ENCODE results near the gene FOXD2. TPM values are rescaled to one million over a fixed set of nuclear protein-coding genes. Genes with fewer than 3 reads are reported as not detected.
"Not testable (repeated sequence)": the region's sequence is repeated elsewhere in the genome, so short reads cannot be mapped to it uniquely, and the experiment has no call there.

FOXD2 gene
- total RNA-seq, 1 donor from 2014 or later = 0.27 TPM

DNA sequence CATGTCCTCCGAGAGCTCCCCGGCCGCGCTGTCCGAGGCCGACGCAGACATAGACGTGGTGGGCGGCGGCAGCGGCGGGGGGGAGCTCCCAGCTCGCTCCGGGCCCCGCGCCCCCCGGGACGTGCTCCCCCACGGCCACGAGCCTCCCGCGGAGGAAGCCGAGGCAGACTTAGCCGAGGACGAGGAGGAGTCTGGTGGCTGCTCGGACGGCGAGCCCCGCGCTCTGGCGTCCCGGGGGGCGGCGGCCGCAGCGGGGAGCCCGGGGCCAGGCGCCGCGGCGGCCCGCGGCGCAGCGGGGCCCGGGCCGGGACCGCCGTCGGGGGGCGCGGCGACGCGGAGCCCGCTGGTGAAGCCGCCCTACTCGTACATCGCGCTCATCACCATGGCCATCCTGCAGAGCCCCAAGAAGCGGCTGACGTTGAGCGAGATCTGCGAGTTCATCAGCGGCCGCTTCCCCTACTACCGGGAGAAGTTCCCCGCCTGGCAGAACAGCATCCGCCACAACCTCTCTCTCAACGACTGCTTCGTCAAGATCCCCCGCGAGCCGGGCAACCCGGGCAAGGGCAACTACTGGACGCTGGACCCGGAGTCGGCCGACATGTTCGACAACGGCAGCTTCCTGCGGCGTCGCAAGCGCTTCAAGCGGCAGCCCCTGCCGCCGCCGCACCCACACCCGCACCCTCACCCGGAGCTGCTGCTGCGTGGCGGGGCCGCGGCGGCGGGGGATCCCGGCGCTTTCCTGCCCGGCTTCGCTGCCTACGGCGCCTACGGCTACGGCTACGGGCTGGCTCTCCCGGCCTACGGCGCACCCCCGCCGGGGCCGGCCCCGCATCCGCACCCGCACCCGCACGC lies 547 bp downstream of the FOXD2 start:
- intact Hi-C loops (cut with micrococcal nuclease) = loop anchor here (5.0 to 10.0 kb wide), 5 partner anchors 51 to 1306 kb away; partner anchors contain the start of gene PIK3R3

- intact Hi-C loops (cut with micrococcal nuclease) = loop anchor here (5.0 to 10.0 kb wide), 5 partner anchors 52 to 1307 kb away; partner anchors contain the start of gene PIK3R3
Observed at GRCh38 chr1:47439017-47439818, 1.4 kb downstream of the FOXD2 start.

DNA sequence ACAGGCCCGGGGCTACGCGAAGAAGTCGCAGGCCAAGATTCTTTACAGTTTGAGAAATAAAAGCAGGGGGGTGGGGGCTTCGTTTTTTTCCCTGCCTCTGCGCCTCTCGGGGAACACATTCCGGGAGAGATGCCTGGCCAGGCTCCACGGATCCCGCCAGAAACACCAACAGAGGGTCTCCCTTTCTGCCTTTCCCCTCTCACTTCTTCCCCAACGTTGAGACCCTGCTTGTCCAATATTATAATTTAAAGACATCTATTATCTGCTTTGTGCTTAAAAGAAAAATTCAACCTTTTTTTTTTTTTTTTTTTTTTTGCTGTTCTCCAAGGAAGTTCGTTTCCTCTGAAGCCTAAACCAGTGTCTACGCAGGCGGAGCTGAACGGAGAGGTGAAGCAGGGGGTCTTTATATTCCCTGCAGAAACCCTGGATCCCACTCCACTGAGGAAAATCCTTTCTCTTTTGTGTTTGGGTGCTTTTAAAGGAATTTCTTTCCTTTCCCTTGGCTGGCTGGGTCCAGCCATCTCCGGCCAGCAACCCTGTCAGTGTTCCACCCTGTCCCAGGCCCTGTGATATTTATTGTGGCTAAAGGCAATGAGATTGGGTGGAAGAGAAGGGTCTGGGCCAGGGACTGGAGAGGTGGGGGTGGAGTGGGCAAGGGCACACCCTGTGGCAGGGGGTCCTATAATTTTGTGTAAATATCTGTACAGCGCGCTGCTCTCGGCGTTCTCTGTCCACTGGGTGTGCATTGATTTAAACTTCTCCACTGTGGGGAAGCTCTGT lies 2.2 kb downstream of the FOXD2 start:
- intact Hi-C loops (cut with micrococcal nuclease) = loop anchor here (5.0 to 10.0 kb wide), 5 partner anchors 53 to 1308 kb away; partner anchors contain the start of gene PIK3R3

DNA sequence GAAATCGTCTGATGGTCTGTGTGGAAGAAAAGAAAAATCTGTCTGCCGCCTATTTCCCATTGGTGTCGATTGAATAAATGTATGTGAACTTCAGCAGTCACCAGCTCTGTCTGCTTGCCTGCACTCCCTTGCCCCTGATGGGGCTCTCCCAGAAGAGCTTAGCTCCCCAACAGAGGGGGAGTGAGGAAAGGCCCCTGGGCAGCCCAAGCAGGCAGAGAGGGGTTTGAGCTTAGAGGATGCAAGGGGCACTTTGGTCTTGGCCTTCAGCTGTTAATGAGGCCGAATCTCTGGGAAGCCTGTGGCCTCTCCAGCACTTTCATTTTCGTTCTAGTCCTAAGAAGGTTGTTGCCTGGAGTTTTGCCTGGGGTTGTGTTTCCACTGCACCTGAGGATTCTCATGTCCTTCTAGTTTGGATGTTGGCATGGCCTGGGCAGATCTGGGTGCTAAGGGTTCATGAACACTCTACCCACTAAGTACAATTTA lies 2.8 kb downstream of the FOXD2 start:
- intact Hi-C loops (cut with micrococcal nuclease) = no loop called here

DNA sequence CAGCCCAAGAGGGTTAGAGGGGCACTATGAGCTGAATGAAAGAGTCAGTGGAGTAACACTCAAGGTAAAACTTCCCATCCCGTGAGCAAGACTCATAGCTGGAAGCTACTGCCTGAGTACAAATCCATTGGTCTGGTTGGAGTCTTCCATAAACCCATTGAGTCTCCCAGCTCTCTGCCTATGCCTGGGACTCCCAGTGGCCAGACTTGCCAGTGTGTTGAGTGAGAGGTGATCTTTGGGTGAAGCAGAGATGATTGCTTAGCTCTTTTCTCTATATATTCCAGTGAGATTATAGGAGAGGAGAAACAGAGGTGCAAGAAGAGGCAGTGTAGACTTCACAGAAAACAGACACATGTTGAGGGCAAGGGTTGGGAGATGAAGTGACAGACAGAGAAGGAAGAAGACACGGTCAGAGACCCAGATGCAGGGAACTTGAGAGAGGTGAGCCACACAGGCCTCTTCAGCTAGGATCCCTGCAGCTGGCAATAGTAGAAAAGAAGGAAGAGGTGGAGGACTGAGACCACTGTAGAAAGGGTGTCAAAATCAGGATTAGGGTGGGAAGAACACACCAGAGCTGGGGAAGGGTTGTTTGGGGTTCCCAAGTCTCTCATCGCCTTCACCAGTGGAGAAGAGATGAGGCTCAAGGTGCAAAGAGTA lies 3.7 kb downstream of the FOXD2 start:
- intact Hi-C loops (cut with micrococcal nuclease) = no loop called here

- intact Hi-C loops (cut with micrococcal nuclease) = no loop called here
Observed at GRCh38 chr1:47442202-47442601, 4.4 kb downstream of the FOXD2 start.

DNA sequence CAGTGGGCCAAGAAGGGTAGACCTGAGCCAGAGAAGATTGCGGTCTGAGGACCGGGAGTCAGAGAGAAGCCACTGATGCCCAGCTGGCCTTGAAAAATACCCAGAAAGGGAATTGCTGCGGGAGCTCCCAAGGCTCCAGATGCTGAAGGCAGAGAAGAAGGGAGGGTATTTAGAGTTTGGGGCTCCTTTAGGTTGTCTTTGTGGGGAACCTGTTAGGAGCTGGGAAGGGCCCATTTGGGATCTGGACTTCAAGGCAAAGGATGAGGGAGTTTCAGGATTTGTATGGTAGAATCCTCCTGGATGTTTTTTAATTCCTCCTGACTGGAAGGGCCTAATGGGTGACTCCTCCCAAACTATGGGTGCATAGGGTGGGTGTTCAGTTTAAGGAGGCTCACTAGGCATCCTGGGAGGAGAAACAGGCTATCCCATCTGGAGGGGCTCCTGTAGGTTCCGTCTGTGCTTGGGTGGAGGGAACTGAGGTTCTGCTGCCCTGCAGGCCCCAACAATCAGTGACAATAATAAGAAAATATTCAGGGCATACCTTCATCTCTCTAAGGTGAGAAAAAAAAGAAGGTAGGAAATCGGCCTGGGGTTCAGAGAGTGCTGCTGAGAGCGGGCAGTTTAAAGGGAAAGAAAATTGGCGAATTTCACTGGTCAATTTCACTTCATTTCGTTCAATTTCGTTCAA lies 5.1 kb downstream of the FOXD2 start:
- intact Hi-C loops (cut with micrococcal nuclease) = no loop called here

- intact Hi-C loops (cut with micrococcal nuclease) = no loop called here
Observed at GRCh38 chr1:47443530-47444296, 5.9 kb downstream of the FOXD2 start.

- intact Hi-C loops (cut with micrococcal nuclease) = no loop called here
Observed at GRCh38 chr1:47444297-47444561, 6.4 kb downstream of the FOXD2 start.

- intact Hi-C loops (cut with micrococcal nuclease) = no loop called here
Observed at GRCh38 chr1:47444562-47445465, 7.0 kb downstream of the FOXD2 start.

DNA sequence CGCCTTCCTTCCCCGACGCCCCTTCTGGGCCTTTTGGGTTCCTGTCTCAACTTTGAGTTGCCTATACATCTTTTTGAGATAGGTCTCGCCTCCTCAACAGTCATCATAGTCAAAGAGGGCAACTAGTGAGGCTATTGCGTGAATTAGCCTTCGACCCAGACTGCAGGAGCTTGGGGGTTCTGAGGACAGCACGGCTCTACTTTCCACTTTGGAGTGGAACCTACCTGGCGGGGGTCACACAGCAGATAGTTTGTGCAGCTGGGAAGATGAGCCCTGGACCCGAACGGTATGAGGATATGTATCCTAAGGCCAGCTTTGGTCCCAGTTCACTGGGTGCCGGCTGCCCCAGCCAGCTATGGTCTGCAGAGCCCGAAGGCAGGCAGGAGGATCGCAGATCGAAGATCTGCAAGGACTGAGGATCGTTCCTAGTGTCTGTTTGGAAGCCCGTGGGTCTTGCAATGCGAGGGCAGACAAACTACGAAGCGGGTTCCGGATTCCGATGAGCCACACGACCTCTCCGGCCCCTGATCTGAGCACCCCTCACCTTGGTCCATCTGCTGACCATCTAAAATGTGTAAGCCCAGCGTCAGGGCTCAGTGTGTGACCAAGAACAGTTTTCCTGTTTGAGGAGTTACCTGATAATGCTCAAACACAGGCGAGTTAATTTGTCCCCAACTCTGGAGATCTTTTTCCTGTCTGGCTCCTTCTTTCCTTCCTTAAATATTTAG lies 8.1 kb downstream of the FOXD2 start:
- intact Hi-C loops (cut with micrococcal nuclease) = no loop called here

DNA sequence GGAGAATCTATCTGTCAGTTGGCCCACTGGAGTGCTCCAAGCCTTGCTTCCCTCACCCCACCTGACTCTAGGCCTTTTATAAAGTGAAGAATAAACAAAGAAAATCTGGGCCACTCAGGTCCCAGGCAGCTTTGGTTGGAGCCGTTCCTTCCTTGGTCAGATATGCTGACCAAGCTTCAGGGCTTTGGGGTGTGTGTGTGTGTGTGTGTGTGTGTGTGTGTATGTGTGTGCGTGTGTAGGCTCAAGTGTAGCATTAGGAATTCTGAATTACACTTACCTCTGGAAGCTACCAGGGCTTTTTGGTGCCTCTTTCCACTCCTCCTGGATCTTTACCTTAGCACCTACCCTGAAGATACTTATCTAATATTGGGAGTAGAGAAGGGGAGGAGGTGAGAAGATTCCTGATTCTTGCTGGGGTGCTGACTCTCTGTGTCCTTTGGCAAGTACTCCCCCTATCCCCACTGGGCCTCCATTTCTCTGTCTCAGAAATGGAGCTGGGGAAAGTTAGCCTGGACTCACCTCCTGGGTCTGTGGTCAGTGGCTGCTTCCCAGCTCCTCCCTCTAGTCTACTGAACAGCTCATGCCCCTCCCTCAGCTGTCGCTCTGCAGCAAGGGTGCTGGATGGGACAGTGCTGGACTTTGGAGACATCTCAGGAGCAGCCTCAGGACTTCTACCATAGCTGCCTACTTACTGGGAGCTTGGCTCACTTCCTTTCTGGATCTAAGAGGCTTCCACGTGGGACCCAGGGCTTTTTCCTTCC lies 10.8 kb downstream of the FOXD2 start:
- intact Hi-C loops (cut with micrococcal nuclease) = no loop called here

DNA sequence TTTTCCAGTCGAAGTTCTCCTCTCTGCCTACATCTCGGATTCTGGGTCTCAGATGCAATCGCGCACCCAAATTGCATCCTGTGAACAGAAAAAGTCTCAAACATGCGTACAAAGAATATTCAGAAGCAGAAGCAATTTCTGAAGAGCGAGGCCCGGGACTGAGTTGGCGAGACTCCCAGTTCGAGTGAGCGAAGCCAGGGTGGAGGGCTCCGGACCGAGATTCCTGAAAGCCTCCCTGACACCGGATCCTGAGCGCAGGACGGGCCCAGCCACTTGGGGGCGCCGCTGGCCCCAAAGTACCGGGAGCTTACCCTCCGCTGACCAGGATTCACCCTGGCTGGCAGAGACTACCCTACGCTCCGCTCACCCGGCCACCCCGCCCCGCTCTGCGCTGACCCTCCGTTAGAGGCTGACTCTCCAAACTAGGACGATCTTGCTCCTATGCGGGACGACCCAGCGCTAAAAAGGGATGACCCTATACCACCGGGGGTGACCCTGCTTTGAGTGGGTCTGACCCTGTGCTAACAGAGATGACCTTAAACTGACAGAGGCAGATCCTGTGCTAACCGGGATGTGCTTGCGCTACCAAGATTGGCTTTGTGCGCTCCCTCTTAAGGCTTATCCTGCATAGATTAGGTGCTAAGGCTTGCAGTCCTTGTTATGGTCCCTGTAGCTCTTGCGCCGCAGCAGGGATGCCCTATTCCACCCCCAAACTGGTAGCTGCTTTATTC lies 12.1 kb downstream of the FOXD2 start:
- intact Hi-C loops (cut with micrococcal nuclease) = no loop called here

GRCh38 chr1:47450606-47451005 lies 12.8 kb downstream of the FOXD2 start:
- intact Hi-C loops (cut with micrococcal nuclease) = no loop called here

DNA sequence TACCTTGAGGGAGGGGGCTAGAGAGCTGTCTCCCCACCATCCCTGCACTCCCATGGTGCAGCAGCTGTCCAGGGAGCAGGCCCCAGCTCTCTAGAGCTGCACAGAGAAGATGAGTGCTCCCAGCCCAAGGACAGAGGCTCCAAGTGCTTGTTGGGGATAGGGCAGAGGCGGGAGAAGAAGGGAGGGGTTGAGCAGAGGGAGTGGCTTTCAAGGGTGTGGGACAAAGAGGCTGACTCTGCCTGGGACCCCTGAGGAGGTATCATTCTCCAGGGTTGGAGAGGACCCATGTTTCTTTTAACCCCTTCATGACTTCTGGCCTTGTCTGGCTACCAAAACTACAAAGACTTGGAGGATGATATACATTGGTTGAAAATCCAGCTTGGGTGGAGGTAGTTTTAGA lies 14.6 kb downstream of the FOXD2 start:
- intact Hi-C loops (cut with micrococcal nuclease) = no loop called here

GRCh38 chr1:47453910-47454309 lies 16.1 kb downstream of the FOXD2 start:
- intact Hi-C loops (cut with micrococcal nuclease) = not testable (repeated sequence)

DNA sequence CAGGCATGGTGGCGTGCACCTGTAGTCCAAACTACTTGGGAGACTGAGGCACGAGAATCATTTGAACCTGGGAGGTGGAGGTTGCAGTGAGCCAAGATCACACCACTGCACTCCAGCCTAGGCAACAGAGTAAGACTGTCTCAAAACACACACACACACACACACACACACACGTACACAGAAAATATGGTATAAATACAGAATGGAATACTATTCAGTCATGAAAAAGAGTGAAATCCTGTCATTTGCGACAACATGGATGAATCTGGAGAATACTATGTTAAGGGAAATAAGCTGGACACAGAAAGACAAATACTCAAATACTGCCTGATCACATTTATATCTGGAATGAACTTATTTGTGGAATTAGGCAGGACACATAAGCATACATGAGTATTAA lies 18.4 kb downstream of the FOXD2 start:
- intact Hi-C loops (cut with micrococcal nuclease) = no loop called here

Data from T-helper 2 cell treated with Interferon-gamma antibody and Interleukin-4, amounts not matched to agents 100 ng/mL and 5 ng/mL, for 36 hours (primary cell).